Adrenal gland (tissue), 5 donors: ENCODE results near the gene GPLD1.

Experiments
- POLR2A ChIP-seq, 2 donors: fragments of 450-650 bp; IDR thresholded peaks; one replicate each; pipeline ENCODE4 v1.6.1; 2017; ENCODE audit warnings: antibody characterized with exemption in 2 of 2, mild to moderate bottlenecking in 2 of 2, moderate library complexity in 1 of 2
- TF ChIP-seq, protein P1 (sequence below), 6 experiments: fragments of 450-650 bp in 4 of 6; fragments of 200-600 bp in 2 of 6; sonication (generic) in 1 of 6; IDR thresholded peaks; 1 replicate in 5 of 6; 2 replicates in 1 of 6; pipeline versions ENCODE4 v1.5.1 to v1.8.0; 2016 to 2021; ENCODE audit warnings: antibody characterized with exemption in 6 of 6, mild to moderate bottlenecking in 2 of 6, moderate library complexity in 1 of 6
- donor health status: DM: no; HTN: no; CAD: no.

DNA sequence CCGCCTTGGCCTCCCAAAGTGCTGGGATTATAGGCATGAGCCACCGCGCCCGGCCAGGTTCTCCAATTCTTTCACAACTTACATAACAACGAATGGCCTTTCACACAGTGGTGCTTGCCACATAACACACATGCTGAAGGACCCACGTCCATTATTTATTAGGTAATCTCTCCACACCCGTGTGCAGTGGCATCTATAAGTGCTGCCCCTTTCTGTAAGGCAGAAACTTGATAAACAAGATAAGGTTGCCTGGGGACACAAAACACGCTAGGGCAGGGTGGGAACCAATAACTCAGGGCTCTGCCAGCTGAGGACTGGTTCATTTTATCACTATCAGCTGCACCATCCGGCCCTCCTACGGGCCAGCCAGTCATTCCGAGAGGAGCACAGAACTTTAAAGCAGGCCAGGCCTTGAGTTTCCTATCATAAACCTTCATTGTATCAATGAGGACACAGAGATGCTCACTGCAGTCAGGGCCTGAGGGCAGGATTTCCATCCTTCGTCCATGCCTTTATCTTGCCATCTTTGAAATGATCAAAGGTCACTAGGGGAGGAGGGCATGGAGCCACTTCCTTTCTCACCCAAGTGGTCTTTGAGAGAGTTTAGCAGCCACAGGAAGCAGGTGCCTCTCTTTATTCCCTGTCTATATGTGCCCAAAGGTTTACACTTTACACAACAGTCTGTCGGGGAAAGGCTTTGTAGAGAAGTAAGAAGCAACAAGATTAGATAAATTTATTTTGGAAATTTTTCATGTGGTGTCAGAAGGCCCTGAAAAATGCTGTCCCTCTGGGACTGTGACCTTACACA, 37.6 kb downstream of the GPLD1 start:
- TF ChIP-seq, protein P1, sequence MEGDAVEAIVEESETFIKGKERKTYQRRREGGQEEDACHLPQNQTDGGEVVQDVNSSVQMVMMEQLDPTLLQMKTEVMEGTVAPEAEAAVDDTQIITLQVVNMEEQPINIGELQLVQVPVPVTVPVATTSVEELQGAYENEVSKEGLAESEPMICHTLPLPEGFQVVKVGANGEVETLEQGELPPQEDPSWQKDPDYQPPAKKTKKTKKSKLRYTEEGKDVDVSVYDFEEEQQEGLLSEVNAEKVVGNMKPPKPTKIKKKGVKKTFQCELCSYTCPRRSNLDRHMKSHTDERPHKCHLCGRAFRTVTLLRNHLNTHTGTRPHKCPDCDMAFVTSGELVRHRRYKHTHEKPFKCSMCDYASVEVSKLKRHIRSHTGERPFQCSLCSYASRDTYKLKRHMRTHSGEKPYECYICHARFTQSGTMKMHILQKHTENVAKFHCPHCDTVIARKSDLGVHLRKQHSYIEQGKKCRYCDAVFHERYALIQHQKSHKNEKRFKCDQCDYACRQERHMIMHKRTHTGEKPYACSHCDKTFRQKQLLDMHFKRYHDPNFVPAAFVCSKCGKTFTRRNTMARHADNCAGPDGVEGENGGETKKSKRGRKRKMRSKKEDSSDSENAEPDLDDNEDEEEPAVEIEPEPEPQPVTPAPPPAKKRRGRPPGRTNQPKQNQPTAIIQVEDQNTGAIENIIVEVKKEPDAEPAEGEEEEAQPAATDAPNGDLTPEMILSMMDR (IDR thresholded peaks at IDR 0.05) = no peak
- no peak for TF ChIP-seq POLR2A (IDR thresholded peaks at IDR 0.05)
